Activated CD8-positive, alpha-beta memory T cell treated with anti-CD3 and anti-CD28 coated beads, Interleukin-2, amount 50 U/mL, for 24 hours (primary cell): ENCODE measurements around the gene HPCA.

Source experiments
- DNase-seq: peaks from one replicate; pipeline ENCODE4 v3.0.0-alpha.2; 2020; ENCODE audit errors: extremely low read depth

HPCA gene

GRCh38 chr1:32871364-32872191 lies 14.7 kb upstream of the HPCA start:
- no peak for DNase-seq

GRCh38 chr1:32872192-32872460 lies 14.2 kb upstream of the HPCA start:
- no peak for DNase-seq

- no peak for DNase-seq
Measured at GRCh38 chr1:32873484-32873883, 12.8 kb upstream of the HPCA start.

- no peak for DNase-seq
Measured at GRCh38 chr1:32874860-32875752, 11.2 kb upstream of the HPCA start.

GRCh38 chr1:32876341-32877210 lies 9.7 kb upstream of the HPCA start:
- DNase-seq = no peak

GRCh38 chr1:32877211-32878110 lies 8.8 kb upstream of the HPCA start:
- no peak for DNase-seq

GRCh38 chr1:32878183-32878582 lies 8.1 kb upstream of the HPCA start:
- DNase-seq = no peak

- DNase-seq = no peak
Measured at GRCh38 chr1:32878637-32879041, 7.7 kb upstream of the HPCA start.

- DNase-seq = no peak
Measured at GRCh38 chr1:32881291-32881690, 5.0 kb upstream of the HPCA start.

- no peak for DNase-seq
Measured at GRCh38 chr1:32881871-32882850, 4.1 kb upstream of the HPCA start.

- DNase-seq = no peak
Measured at GRCh38 chr1:32883338-32884031, 2.8 kb upstream of the HPCA start.

- DNase-seq = no peak
Measured at GRCh38 chr1:32884032-32884372, 2.3 kb upstream of the HPCA start.

GRCh38 chr1:32884726-32885125 lies 1.6 kb upstream of the HPCA start:
- no peak for DNase-seq

- DNase-seq = no peak
Measured at GRCh38 chr1:32885676-32886003, 651 bp upstream of the HPCA start.

- no peak for DNase-seq
Measured at GRCh38 chr1:32886828-32887414, 630 bp downstream of the HPCA start.

GRCh38 chr1:32887623-32888022 lies 1.3 kb downstream of the HPCA start:
- DNase-seq = no peak

- no peak for DNase-seq
Measured at GRCh38 chr1:32888134-32888533, 1.8 kb downstream of the HPCA start.

GRCh38 chr1:32888677-32889420 lies 2.6 kb downstream of the HPCA start:
- DNase-seq = no peak
